Bone marrow (tissue), 2 donors: ENCODE measurements around the gene CNOT1.
"Not testable (repeated sequence)": the region's sequence is repeated elsewhere in the genome, so short reads cannot be mapped to it uniquely, and the experiment has no call there.

Source experiments
- DNase-seq, 2 donors: peaks; one replicate each; lab custom pipeline; 2025; lab: John Stamatoyannopoulos, UW

The CNOT1 gene

GRCh38 chr16:58638148-58639036, 8.8 kb upstream of the CNOT1 start:
- no peak for DNase-seq

- not testable (repeated sequence) for DNase-seq
Measured at GRCh38 chr16:58637021-58637420, 7.4 kb upstream of the CNOT1 start.

GRCh38 chr16:58636466-58636865, 6.8 kb upstream of the CNOT1 start:
- no peak for DNase-seq

GRCh38 chr16:58635502-58635901, 5.9 kb upstream of the CNOT1 start:
- no peak for DNase-seq

GRCh38 chr16:58634265-58634802, 4.7 kb upstream of the CNOT1 start:
- no peak for DNase-seq

- peak in 1 of 2 donors; percentile 37 for DNase-seq
Measured at GRCh38 chr16:58628845-58629732, 537 bp downstream of the CNOT1 start.

- DNase-seq = no peak
Measured at GRCh38 chr16:58624209-58624608, 5.4 kb downstream of the CNOT1 start.

- no peak for DNase-seq
Measured at GRCh38 chr16:58620396-58620795, 9.2 kb downstream of the CNOT1 start.

- DNase-seq = no peak
Measured at GRCh38 chr16:58615280-58615679, 14.3 kb downstream of the CNOT1 start.

GRCh38 chr16:58614860-58615259, 14.8 kb downstream of the CNOT1 start:
- DNase-seq = no peak

GRCh38 chr16:58614212-58614611, 15.4 kb downstream of the CNOT1 start:
- DNase-seq = no peak

GRCh38 chr16:58612965-58613364, 16.7 kb downstream of the CNOT1 start:
- not testable (repeated sequence) for DNase-seq

GRCh38 chr16:58608601-58609136, 21.0 kb downstream of the CNOT1 start:
- DNase-seq = no peak

GRCh38 chr16:58605562-58605961, 24.1 kb downstream of the CNOT1 start:
- DNase-seq = no peak

- DNase-seq = no peak
Measured at GRCh38 chr16:58591083-58591482, 38.5 kb downstream of the CNOT1 start.

GRCh38 chr16:58589326-58589905, 40.2 kb downstream of the CNOT1 start:
- no peak for DNase-seq

GRCh38 chr16:58588406-58588805, 41.2 kb downstream of the CNOT1 start:
- no peak for DNase-seq

- no peak for DNase-seq
Measured at GRCh38 chr16:58586340-58587030, 43.1 kb downstream of the CNOT1 start.

- no peak for DNase-seq
Measured at GRCh38 chr16:58584831-58585505, 44.7 kb downstream of the CNOT1 start.

- DNase-seq = no peak
Measured at GRCh38 chr16:58582971-58583765, 46.5 kb downstream of the CNOT1 start.
